ENCODE results near the gene FOXJ3. TPM values are rescaled to one million over a fixed set of nuclear protein-coding genes. Genes with fewer than 3 reads are reported as not detected.

The FOXJ3 gene
- total and polyA plus RNA-seq, 8 donors: 39.6 to 65.2 (median 57.0) TPM

GRCh38 chr1:42206164-42206563, 128.9 kb downstream of the FOXJ3 start:
- Histone ChIP-seq H3K4me3 (no peak overlapping the region), H3K9me3 (peaks cover 0 to 10% of the 10 kb centered on the region in 2 donors), H3K36me3 (peaks cover 0 to 18% of the 10 kb centered on the region in 2 donors), H3K27ac (no peak overlapping the region), H3K4me1 (peaks cover 0 to 5% of the 10 kb centered on the region in 2 donors), H3K27me3 (no peaks in the 10 kb centered on the region)
- DNase-seq (no peak), ATAC-seq (no peak)
- intact Hi-C loops (cut with DNase I): no loop called here
- no peak for TF ChIP-seq CTCF (IDR thresholded peaks at IDR 0.05)

- DNase-seq: no peak
- H3K27ac ChIP-seq: no peak overlapping the region
- peaks cover 0 to 10% of the 10 kb centered on the region in 2 donors for H3K9me3 ChIP-seq
- intact Hi-C loops (cut with DNase I): no loop called here
- no peaks in the 10 kb centered on the region for H3K4me1 ChIP-seq
- peaks cover 0 to 37% of the 10 kb centered on the region in 2 donors for H3K36me3 ChIP-seq
- no peaks in the 10 kb centered on the region for H3K27me3 ChIP-seq
- ATAC-seq: no peak
- no peak overlapping the region for H3K4me3 ChIP-seq
- TF ChIP-seq CTCF (IDR thresholded peaks at IDR 0.05): no peak
Measured at GRCh38 chr1:42201986-42202385, 133.0 kb downstream of the FOXJ3 start.

GRCh38 chr1:42198251-42198650, 136.8 kb downstream of the FOXJ3 start:
- no peak for TF ChIP-seq CTCF (IDR thresholded peaks at IDR 0.05)
- Histone ChIP-seq H3K4me1 (no peaks in the 10 kb centered on the region), H3K36me3 (peaks cover 0 to 60% of the 10 kb centered on the region in 2 donors), H3K27ac (no peak overlapping the region), H3K4me3 (no peak overlapping the region), H3K27me3 (no peaks in the 10 kb centered on the region), H3K9me3 (peaks cover 0 to 10% of the 10 kb centered on the region in 2 donors)
- DNase-seq: no peak
- intact Hi-C loops (cut with DNase I): no loop called here
- no peak for ATAC-seq

- no peak overlapping the region for H3K27ac ChIP-seq
- ATAC-seq (no peak), DNase-seq (no peak)
- intact Hi-C loops (cut with DNase I): no loop called here
- H3K36me3 ChIP-seq: peaks cover 0 to 58% of the 10 kb centered on the region in 2 donors
- no peaks in the 10 kb centered on the region for H3K9me3 ChIP-seq
- H3K27me3 ChIP-seq: no peaks in the 10 kb centered on the region
- no peak for TF ChIP-seq CTCF (IDR thresholded peaks at IDR 0.05)
- H3K4me1 ChIP-seq: no peaks in the 10 kb centered on the region
- H3K4me3 ChIP-seq: no peak overlapping the region
Measured at GRCh38 chr1:42195841-42196240, 139.2 kb downstream of the FOXJ3 start.

GRCh38 chr1:42192106-42192505, 142.9 kb downstream of the FOXJ3 start:
- TF ChIP-seq CTCF (IDR thresholded peaks at IDR 0.05): no peak
- intact Hi-C loops (cut with DNase I): no loop called here

More at GRCh38 chr1:42192106-42192505, 142.9 kb downstream of the FOXJ3 start:
- DNase-seq (no peak), ATAC-seq (no peak)
- H3K4me3 ChIP-seq: no peak overlapping the region
- H3K27me3 ChIP-seq: no peaks in the 10 kb centered on the region
- H3K27ac ChIP-seq: no peak overlapping the region
- peaks cover 0 to 73% of the 10 kb centered on the region in 2 donors for H3K36me3 ChIP-seq
- H3K9me3 ChIP-seq: no peaks in the 10 kb centered on the region
- no peaks in the 10 kb centered on the region for H3K4me1 ChIP-seq

Measured in left lung (tissue), 10 donors.